Osteoblast (primary cell): Measurements from ENCODE around the gene POU5F2. TPM values are rescaled to one million over a fixed set of nuclear protein-coding genes. Genes with fewer than 3 reads are reported as not detected.

Experiments
- DNase-seq: peaks from one replicate; pipeline ENCODE4 v3.0.0; 2011; ENCODE audit warnings: low spot score, mixed read lengths; ENCODE audit not compliant: insufficient read length; ENCODE audit errors: missing footprints
- H2AFZ ChIP-seq: 2 replicates; pipeline ENCODE4 v1.6.0; 2011; ENCODE audit warnings: mild to moderate bottlenecking, low read length
- H3K27ac ChIP-seq: 2 replicates; pipeline ENCODE4 v1.5.1; 2011; ENCODE audit warnings: mild to moderate bottlenecking, low read depth, low read length, moderate library complexity
- H3K27me3 ChIP-seq: 2 replicates; pipeline ENCODE4 v1.6.0; 2012; ENCODE audit warnings: mild to moderate bottlenecking, control low read depth, inconsistent platforms, low read length, moderate library complexity; ENCODE audit not compliant: insufficient read depth
- H3K36me3 ChIP-seq: 2 replicates; pipeline ENCODE4 v1.5.1; 2011; ENCODE audit warnings: mild to moderate bottlenecking, low read length, control low read depth, moderate library complexity; ENCODE audit not compliant: insufficient read depth
- H3K4me1 ChIP-seq: 2 replicates; pipeline ENCODE4 v1.5.1; 2011; ENCODE audit warnings: mild to moderate bottlenecking, low read length, control low read depth, moderate library complexity; ENCODE audit not compliant: insufficient read depth
- H3K4me2 ChIP-seq: 2 replicates; pipeline ENCODE4 v1.6.0; 2011; ENCODE audit warnings: mild to moderate bottlenecking, low read length; ENCODE audit not compliant: insufficient read depth
- H3K4me3 ChIP-seq: fragments of 200-600 bp; sonication (generic); 3 replicates; pipeline ENCODE4 v1.5.1; 2012; ENCODE audit warnings: mild to moderate bottlenecking, low read length, inconsistent platforms; ENCODE audit not compliant: insufficient read depth
- H3K79me2 ChIP-seq: 2 replicates; pipeline ENCODE4 v1.6.0; 2012; ENCODE audit warnings: mild to moderate bottlenecking, low read length, control low read depth, inconsistent platforms; ENCODE audit not compliant: insufficient read depth
- H3K9me3 ChIP-seq: 2 replicates; pipeline ENCODE4 v1.5.1; 2011; ENCODE audit warnings: low read depth, low read length, control low read depth
- H4K20me1 ChIP-seq: 2 replicates; pipeline ENCODE4 v1.6.0; 2012; ENCODE audit warnings: mild to moderate bottlenecking, low read length, control low read depth; ENCODE audit not compliant: insufficient read depth
- total RNA-seq: library from RNA; depleted of rRNA; stranded (reverse); fragments of >200 nt; gene quantifications from 2 replicates; pipeline ENCODE4 v1.2.3, GENCODE V29; 2012
- TF ChIP-seq, protein P1 (sequence below): IDR thresholded peaks from 2 replicates; pipeline ENCODE4 v1.5.1; 2011; ENCODE audit warnings: mild to moderate bottlenecking, low read depth, low read length, moderate library complexity; ENCODE audit errors: extremely low read depth

The POU5F2 gene
- total RNA-seq, 1 donor, result 1.8 TPM

DNA sequence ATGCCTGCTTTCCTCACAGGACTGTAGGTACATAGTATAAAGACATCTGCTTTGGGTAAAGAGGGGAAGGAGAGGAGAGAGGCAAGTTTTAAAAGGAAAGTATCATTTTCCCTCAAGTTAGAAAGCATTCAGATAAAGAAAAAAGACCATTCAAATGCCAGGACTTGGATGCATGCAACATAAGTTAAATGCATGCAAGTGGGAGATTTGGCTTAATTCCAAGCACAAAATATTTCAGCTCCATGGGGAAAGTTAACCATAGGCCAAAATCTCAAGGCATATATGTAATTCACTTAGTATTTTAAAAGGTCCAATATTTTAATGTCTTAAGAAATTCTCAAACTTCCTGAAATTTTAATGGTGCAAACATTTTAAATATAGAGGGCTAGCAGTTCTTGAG lies 36.4 kb downstream of the POU5F2 start:
- no peaks in the 10 kb centered on the region for H4K20me1 ChIP-seq
- TF ChIP-seq, protein P1, sequence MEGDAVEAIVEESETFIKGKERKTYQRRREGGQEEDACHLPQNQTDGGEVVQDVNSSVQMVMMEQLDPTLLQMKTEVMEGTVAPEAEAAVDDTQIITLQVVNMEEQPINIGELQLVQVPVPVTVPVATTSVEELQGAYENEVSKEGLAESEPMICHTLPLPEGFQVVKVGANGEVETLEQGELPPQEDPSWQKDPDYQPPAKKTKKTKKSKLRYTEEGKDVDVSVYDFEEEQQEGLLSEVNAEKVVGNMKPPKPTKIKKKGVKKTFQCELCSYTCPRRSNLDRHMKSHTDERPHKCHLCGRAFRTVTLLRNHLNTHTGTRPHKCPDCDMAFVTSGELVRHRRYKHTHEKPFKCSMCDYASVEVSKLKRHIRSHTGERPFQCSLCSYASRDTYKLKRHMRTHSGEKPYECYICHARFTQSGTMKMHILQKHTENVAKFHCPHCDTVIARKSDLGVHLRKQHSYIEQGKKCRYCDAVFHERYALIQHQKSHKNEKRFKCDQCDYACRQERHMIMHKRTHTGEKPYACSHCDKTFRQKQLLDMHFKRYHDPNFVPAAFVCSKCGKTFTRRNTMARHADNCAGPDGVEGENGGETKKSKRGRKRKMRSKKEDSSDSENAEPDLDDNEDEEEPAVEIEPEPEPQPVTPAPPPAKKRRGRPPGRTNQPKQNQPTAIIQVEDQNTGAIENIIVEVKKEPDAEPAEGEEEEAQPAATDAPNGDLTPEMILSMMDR, result no peak
- no peak for DNase-seq
- no peaks in the 10 kb centered on the region for H3K9me3 ChIP-seq
- H3K36me3 ChIP-seq, result no peaks in the 10 kb centered on the region
- no peak overlapping the region for H3K27ac ChIP-seq
- H3K79me2 ChIP-seq, result no peaks in the 10 kb centered on the region
- no peaks in the 10 kb centered on the region for H3K27me3 ChIP-seq
- no peak overlapping the region for H2AFZ ChIP-seq
- no peak overlapping the region for H3K4me2 ChIP-seq
- H3K4me1 ChIP-seq, result no peaks in the 10 kb centered on the region
- no peak overlapping the region for H3K4me3 ChIP-seq

DNA sequence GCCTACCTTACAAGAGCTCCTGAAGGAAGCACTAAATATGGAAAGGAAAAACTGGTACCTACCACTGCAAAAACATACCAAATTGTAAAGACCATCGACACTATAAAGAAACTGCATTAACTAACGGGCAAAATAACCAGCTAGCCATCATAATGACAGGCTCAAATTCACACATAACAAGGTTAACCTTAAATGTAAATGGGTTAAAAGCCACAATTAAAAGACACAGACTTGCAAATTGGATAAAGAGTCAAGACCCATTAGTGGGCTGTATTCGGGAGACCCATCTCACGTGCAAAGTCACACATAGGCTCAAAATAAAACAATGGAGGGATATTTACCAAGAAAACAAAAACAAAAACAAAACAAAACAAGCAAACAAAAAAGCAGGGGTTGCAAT lies 49.4 kb downstream of the POU5F2 start:
- Histone ChIP-seq H3K27ac (no peak overlapping the region), H4K20me1 (no peaks in the 10 kb centered on the region), H2AFZ (no peak overlapping the region), H3K79me2 (no peaks in the 10 kb centered on the region), H3K36me3 (no peaks in the 10 kb centered on the region), H3K4me1 (peaks cover 4% of the 10 kb centered on the region), H3K4me2 (no peak overlapping the region), H3K9me3 (no peaks in the 10 kb centered on the region), H3K27me3 (no peaks in the 10 kb centered on the region), H3K4me3 (no peak overlapping the region)
- no peak for DNase-seq
- TF ChIP-seq, protein P1, result no peak

Other genes with a start within 250 kb of the POU5F2 start
- 15.9 and 17.4 TPM in 2 replicates for gene NR2F1-AS1, start 160.4 kb downstream of the POU5F2 start, total RNA-seq
- gene NR2F1, start 158.4 kb downstream of the POU5F2 start, total RNA-seq, result 7.2 and 10.6 TPM in 2 replicates